HAP-1 (cell line): ENCODE measurements around the gene MYO9B.

Source experiments
- DNase-seq, 2 experiments: peaks; one replicate each; pipeline ENCODE4 v3.0.0-alpha.2; 2016 to 2020; ENCODE audit warnings: low spot score in 2 of 2
- H3K27me3 ChIP-seq: fragments of 250-450 bp; sonication (Bioruptor Pico); 2 replicates; pipeline ENCODE4 v1.5.1; 2020; ENCODE audit warnings: low read depth, mild to moderate bottlenecking, moderate library complexity
- H3K36me3 ChIP-seq: fragments of 250-450 bp; sonication (Bioruptor Pico); replicated peaks from 2 replicates; pipeline ENCODE4 v1.5.1; 2020; ENCODE audit warnings: mild to moderate bottlenecking
- H3K4me1 ChIP-seq: fragments of 250-450 bp; sonication (Bioruptor Pico); 2 replicates; pipeline ENCODE4 v1.5.1; 2020; ENCODE audit warnings: mild to moderate bottlenecking
- H3K4me3 ChIP-seq: fragments of 250-450 bp; sonication (Bioruptor Pico); 2 replicates; pipeline ENCODE4 v1.5.1; 2020; ENCODE audit warnings: mild to moderate bottlenecking, moderate library complexity
- H3K9me3 ChIP-seq: fragments of 250-450 bp; sonication (Bioruptor Pico); 2 replicates; pipeline ENCODE4 v1.5.1; 2020; ENCODE audit warnings: mild to moderate bottlenecking, moderate library complexity
- in situ Hi-C: fragments of 300-500 bp; cut with MboI; formaldehyde crosslinking; loops from 3 replicates; pipeline ENCODE4 v1.14.3; 2020; ENCODE audit warnings: low sequenced_read_pairs, inconsistent platforms, mixed read lengths

MYO9B gene

GRCh38 chr19:17244618-17245534, 169.3 kb downstream of the MYO9B start:
- peaks cover 10% of the 10 kb centered on the region for H3K36me3 ChIP-seq
- H3K9me3 ChIP-seq = no peaks in the 10 kb centered on the region
- in situ Hi-C loops = no loop called here
- H3K4me3 ChIP-seq = peak overlapping the region; percentile 82
- no peak for DNase-seq
- no peaks in the 10 kb centered on the region for H3K27me3 ChIP-seq
- peaks cover 29% of the 10 kb centered on the region for H3K4me1 ChIP-seq

DNA sequence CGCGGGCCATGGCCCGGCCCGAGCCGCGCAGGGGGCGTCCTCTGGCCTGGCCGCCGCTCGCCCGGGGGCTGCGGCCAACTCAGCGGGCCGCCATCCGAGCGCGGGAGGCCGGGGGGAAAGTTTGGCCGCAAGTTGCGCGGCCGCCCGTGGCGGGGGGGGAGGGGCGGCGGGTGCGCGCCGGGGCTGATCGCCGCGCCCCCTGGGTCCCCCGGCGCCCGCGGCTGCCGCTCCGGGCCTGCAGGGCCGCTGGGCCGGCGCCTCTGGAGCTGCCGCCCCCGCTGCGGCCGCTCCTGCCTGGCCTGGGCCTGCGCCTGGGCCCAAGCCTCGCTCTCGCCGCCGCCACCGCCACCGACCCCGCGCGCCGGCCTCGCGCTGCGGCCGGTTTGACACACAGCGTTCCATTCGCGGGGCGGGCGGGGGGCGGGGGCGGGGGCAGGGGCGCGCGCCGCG, 170.0 kb downstream of the MYO9B start, which contains the start of gene NR2F6:
Gene NR2F6, minus strand, starts transcription at position 385 of the 450 bp plus-strand sequence. CDS start 699 bp downstream, outside the sequence.
- H3K4me1 ChIP-seq = peaks cover 29% of the 10 kb centered on the region
- DNase-seq = peak in 1 of 2 experiments; percentile 9
- peaks cover 4% of the 10 kb centered on the region for H3K36me3 ChIP-seq
- peak within 1 kb of the TSS; percentile 82 for H3K4me3 ChIP-seq
- in situ Hi-C loops = no loop called here
- H3K9me3 ChIP-seq = no peaks in the 10 kb centered on the region
- H3K27me3 ChIP-seq = no peaks in the 10 kb centered on the region

DNA sequence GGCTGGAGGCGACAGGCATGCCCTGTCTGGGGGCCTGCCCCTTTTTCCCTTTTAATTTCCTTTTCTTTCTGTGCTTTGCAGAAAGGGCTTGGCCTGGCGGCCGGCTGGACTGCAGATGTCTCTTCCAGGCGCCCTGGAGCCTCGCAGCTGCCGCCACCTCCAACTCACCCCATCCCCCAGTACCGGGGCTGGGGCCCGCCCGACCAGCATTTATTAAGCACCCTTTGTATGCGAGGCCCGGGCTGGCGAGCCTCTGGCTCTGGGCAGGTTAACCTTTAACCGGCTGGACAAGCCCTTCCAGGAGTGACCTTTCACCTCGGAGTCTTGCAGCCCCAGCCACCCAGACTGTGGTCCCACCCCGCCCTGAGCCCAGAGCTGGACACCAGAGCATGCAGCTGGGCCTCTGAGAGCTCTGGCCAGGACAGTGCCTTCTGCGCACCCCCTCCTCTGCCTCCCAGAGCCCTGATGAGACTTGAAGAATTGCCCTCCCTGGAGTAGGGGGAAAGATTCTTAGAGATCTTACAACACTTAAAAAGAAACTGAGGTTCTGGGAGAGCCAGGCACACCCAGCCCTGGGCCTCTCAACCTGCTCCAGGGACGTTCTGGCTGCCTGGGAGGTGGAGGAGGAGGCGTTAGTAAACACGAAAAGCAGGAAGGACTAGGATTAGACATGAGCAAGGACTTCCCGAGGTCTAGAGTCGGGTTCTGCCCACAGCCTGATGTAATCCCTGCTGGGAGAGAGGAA, 171.3 kb downstream of the MYO9B start:
- DNase-seq = peak in 1 of 2 experiments; percentile 15
- in situ Hi-C loops = no loop called here
- Histone ChIP-seq H3K9me3 (no peaks in the 10 kb centered on the region), H3K4me1 (peaks cover 29% of the 10 kb centered on the region), H3K4me3 (peak overlapping the region; percentile 30), H3K27me3 (no peaks in the 10 kb centered on the region), H3K36me3 (no peaks in the 10 kb centered on the region; the same call in 1 of the 2 replicates)

DNA sequence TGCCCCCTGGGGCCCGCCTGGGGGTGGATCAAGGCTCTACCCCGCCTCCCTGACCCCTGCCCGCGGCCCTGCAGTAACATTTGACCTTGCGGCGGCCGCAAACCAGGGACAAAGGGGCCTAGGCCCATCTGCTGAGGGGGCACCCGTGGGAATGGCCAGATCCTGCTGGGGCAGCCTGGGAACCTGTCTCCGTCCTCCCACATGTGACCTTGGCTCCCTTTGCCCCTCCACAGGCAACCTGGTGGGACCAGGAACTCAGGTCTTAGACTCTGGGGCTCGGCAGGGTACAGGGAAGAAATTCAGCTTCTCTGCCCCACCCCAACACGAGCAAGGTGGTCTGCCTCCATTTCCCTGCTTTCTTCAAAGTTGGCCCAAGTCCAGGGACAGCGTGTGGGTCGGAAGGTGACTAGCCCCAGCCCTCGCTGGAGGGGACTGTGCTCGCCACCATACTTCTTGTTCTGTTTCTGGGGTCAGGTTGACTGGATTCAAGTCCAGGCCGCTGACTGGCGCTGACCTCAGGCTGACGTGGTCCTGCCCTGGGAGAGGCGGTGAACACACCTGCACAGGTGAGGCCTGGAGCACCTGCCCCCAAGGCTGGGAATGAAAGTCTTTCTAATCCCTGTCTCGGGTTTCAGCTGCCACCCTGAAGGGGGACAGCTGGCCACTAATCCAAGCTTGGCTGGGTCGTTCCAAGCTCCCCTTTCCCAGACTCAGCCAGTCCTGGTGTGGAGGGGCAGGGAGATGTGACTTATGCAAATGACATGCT, 172.6 kb downstream of the MYO9B start:
- H3K9me3 ChIP-seq = no peaks in the 10 kb centered on the region
- in situ Hi-C loops = no loop called here
- H3K36me3 ChIP-seq = no peaks in the 10 kb centered on the region
- no peaks in the 10 kb centered on the region for H3K27me3 ChIP-seq
- no peak overlapping the region for H3K4me3 ChIP-seq
- no peak for DNase-seq
- peaks cover 17% of the 10 kb centered on the region for H3K4me1 ChIP-seq

DNA sequence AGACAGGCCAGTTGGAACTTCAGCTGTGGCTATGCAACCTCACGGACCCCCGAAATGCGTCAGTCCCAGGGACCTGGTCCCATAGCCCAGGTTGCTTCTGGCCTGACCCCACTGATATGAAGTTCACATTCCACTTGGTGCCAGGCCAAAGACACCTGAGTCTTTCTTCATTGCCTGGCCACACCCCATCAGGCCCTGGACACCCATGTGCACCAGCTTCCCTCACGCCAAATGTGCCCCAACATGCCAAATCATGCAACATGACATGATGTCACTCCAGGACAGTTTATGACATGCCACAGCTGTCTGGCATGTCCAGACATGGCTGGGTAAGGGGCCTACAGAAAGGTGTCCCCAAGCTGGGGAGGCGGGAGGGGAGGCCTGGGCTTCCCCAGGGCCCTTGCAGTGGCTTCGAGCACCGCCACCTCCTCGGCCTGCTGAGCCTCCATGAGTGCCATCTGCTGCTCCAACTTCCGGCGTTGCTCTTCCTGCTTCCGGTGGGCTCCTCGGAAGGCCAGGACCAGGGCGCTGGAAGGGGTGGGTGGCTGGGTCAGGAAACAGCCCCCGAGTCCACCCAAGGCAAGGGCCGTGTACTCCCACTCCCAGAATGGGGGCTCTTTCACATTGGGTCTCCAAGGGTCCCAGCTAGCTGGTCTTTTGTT, 174.4 kb downstream of the MYO9B start:
- peaks cover 14% of the 10 kb centered on the region for H3K4me1 ChIP-seq
- no peak overlapping the region for H3K4me3 ChIP-seq
- no peaks in the 10 kb centered on the region for H3K9me3 ChIP-seq
- no peaks in the 10 kb centered on the region for H3K27me3 ChIP-seq
- DNase-seq = no peak
- H3K36me3 ChIP-seq = no peaks in the 10 kb centered on the region
- in situ Hi-C loops = no loop called here

DNA sequence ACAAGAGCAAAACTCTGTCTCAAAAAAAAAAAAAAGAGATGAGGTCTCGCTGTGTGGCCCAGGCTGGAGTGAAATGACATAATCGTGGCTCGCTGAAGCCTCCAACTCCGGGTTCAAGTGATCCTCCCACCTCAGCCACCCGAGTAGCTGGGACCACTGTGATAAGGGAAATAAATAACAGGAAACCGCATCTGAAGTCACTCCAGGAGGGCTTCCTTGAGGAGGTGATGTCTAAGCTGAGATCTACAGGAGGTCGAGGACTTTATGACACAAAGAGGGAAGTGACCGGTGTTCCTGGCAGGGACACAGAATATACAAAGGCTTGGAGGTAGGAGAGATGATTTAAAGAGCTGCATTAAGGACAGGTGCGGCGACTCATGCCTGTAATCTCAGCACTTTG, 179.1 kb downstream of the MYO9B start:
- no peak for DNase-seq
- no peaks in the 10 kb centered on the region for H3K4me1 ChIP-seq
- in situ Hi-C loops = no loop called here
- H3K36me3 ChIP-seq = no peaks in the 10 kb centered on the region
- H3K4me3 ChIP-seq = no peak overlapping the region
- no peaks in the 10 kb centered on the region for H3K27me3 ChIP-seq
- H3K9me3 ChIP-seq = no peaks in the 10 kb centered on the region

DNA sequence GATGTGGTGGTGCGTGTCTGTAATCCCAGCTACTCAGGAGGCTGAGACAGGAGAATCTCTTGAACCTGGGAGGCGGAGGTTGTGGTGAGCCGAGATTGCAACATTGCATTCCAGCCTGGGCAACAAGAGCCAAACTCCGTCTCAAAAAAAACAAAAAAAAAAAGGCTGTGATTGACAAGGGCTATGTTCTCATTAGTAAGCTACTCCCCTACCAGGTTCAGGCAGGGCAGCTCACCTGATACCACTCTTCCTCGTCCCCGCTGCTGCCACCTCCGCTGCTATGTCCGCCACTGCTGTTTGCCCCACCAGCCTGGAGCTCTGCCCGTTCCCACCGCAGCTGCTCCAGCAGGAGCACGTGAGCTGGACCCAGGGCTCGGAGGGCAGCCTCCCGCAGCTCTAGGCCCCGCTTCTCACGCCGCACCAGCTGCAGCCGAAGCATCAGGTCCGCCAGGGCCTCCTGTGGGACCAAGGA, 179.6 kb downstream of the MYO9B start:
- in situ Hi-C loops = no loop called here
- Histone ChIP-seq H3K36me3 (no peaks in the 10 kb centered on the region), H3K9me3 (no peaks in the 10 kb centered on the region), H3K27me3 (no peaks in the 10 kb centered on the region), H3K4me3 (no peak overlapping the region), H3K4me1 (no peaks in the 10 kb centered on the region)
- no peak for DNase-seq

DNA sequence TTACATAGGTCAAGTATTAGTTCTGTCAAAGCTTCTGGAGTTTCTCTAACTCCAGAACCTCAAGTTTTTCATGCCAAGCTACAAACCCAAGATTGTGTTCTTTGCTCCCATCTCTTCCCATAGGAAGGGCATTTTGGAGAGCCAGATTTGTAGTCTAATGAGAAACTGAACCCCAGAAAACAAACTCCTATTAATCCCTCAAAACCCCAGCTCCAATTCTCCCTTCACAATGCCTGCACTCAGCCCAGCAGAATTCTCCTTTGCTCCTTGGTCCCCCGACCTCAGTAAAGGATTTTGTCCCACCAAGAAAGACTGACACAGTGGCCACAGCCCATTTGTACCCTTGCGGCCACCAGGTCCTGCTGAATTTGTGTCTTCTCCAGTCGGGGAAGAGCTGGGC, 180.6 kb downstream of the MYO9B start:
- no peaks in the 10 kb centered on the region for H3K9me3 ChIP-seq
- H3K4me1 ChIP-seq = peaks cover 2% of the 10 kb centered on the region
- no peaks in the 10 kb centered on the region for H3K27me3 ChIP-seq
- no peak overlapping the region for H3K4me3 ChIP-seq
- in situ Hi-C loops = no loop called here
- no peaks in the 10 kb centered on the region for H3K36me3 ChIP-seq
- no peak for DNase-seq

GRCh38 chr19:17259118-17259780, 183.7 kb downstream of the MYO9B start:
- Histone ChIP-seq H3K27me3 (no peaks in the 10 kb centered on the region), H3K9me3 (no peaks in the 10 kb centered on the region), H3K4me3 (no peak overlapping the region), H3K36me3 (no peaks in the 10 kb centered on the region), H3K4me1 (peaks cover 2% of the 10 kb centered on the region)
- no peak for DNase-seq
- in situ Hi-C loops = no loop called here

GRCh38 chr19:17259934-17260333, 184.4 kb downstream of the MYO9B start:
- no peaks in the 10 kb centered on the region for H3K27me3 ChIP-seq
- H3K9me3 ChIP-seq = no peaks in the 10 kb centered on the region
- in situ Hi-C loops = no loop called here
- no peaks in the 10 kb centered on the region for H3K36me3 ChIP-seq
- H3K4me3 ChIP-seq = no peak overlapping the region
- no peak for DNase-seq
- peaks cover 2% of the 10 kb centered on the region for H3K4me1 ChIP-seq

GRCh38 chr19:17260842-17261325, 185.3 kb downstream of the MYO9B start:
- Histone ChIP-seq H3K4me1 (peaks cover 2% of the 10 kb centered on the region), H3K4me3 (no peak overlapping the region), H3K27me3 (no peaks in the 10 kb centered on the region), H3K9me3 (no peaks in the 10 kb centered on the region), H3K36me3 (no peaks in the 10 kb centered on the region)
- peak; percentile 92 to 95 for DNase-seq
- in situ Hi-C loops = no loop called here

DNA sequence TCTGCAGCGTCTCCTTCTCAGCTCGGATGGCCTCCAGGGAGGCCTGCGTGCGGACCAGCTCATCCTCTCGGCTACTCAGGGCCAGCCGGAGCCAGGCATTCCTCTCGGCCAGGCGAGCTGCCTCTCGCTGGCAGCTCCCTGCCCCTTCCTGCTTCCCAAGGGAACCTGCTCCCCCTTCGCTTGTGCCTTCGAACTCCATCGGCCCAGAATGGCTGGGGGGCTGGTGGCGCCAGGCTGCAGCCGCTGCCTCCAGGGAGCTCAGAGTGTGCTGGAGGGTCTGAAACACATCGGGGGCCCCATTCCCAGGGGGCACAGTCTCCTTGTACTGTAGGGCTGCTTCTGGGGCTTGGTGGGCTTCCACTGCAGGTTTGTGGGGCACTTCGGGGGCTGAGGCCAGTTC, 187.0 kb downstream of the MYO9B start:
- no peak for DNase-seq
- in situ Hi-C loops = no loop called here
- Histone ChIP-seq H3K9me3 (no peaks in the 10 kb centered on the region), H3K4me3 (no peak overlapping the region), H3K4me1 (peaks cover 6% of the 10 kb centered on the region), H3K27me3 (no peaks in the 10 kb centered on the region), H3K36me3 (no peaks in the 10 kb centered on the region)
